Lung (tissue), 12 donors: ENCODE results near the gene TTC21B. TPM values are rescaled to one million over a fixed set of nuclear protein-coding genes. Genes with fewer than 3 reads are reported as not detected.

Source experiments
- ATAC-seq: fragments of 200-7000 bp; cut with Tn5 transposase; one replicate; pipeline ENCODE4 v1.9.1; 2020; ENCODE audit warnings: moderate number of reproducible peaks; ENCODE audit not compliant: insufficient read depth, low FRiP score
- DNase-seq, 3 donors: peaks; one replicate each; pipeline ENCODE4 v3.0.0-alpha.2; 2013 to 2017
- H3K27ac ChIP-seq, 2 donors: one replicate each; pipeline ENCODE4 v1.5.1; 2013; ENCODE audit warnings: mild to moderate bottlenecking in 2 of 2, moderate library complexity in 2 of 2, control low read depth in 1 of 2, inconsistent platforms in 1 of 2, low read depth in 1 of 2, low read length in 1 of 2
- H3K27me3 ChIP-seq, 3 donors: one replicate each; pipeline ENCODE4 v1.5.1; 2013; ENCODE audit warnings: low read length in 2 of 3; ENCODE audit not compliant: control insufficient read depth in 3 of 3, insufficient read depth in 3 of 3
- H3K36me3 ChIP-seq, 4 donors: one replicate each; pipeline ENCODE4 v1.5.1; 2013; ENCODE audit warnings: low read length in 4 of 4, mild to moderate bottlenecking in 1 of 4, moderate library complexity in 1 of 4; ENCODE audit not compliant: control insufficient read depth in 4 of 4, insufficient read depth in 4 of 4
- H3K4me1 ChIP-seq, 5 donors: one replicate each; pipeline ENCODE4 v1.5.1; 2013; ENCODE audit warnings: low read length in 5 of 5, mild to moderate bottlenecking in 2 of 5, moderate library complexity in 1 of 5; ENCODE audit not compliant: control insufficient read depth in 5 of 5, insufficient read depth in 5 of 5
- H3K4me3 ChIP-seq: one replicate; pipeline ENCODE4 v1.5.1; 2013; ENCODE audit warnings: mild to moderate bottlenecking, control low read depth, moderate library complexity
- H3K9ac ChIP-seq, 2 donors: one replicate each; pipeline ENCODE4 v1.5.1; 2013; ENCODE audit warnings: low read length in 2 of 2, control low read depth in 1 of 2; ENCODE audit not compliant: insufficient read depth in 1 of 2
- H3K9me3 ChIP-seq, 4 donors: one replicate each; pipeline ENCODE4 v1.5.1; 2013; ENCODE audit warnings: low read length in 3 of 4, mild to moderate bottlenecking in 1 of 4, moderate library complexity in 1 of 4; ENCODE audit not compliant: control insufficient read depth in 4 of 4, insufficient read depth in 3 of 4
- CTCF ChIP-seq: IDR thresholded peaks from 2 replicates; pipeline ENCODE4 v1.5.1; 2012; ENCODE audit warnings: mild to moderate bottlenecking; ENCODE audit errors: control extremely low read depth, extremely low read depth
- WGBS, 2 donors: extraction: QIAGEN DNeasy Blood & Tissue Kit; methylation state at CpG; one replicate each; pipeline ENCODE4 v1.1.7; 2013; 5-methylcytosine and 5-hydroxymethylcytosine counted together
- polyA plus RNA-seq, 2 donors: library from polyadenylated mRNA; stranded (reverse); fragments of 200-250 nt; gene quantifications; one replicate each; pipeline ENCODE4 v1.2.1, GENCODE V29; 2013
- total RNA-seq, 2 donors: library from RNA; depleted of rRNA in 1 of 2; stranded (reverse); fragments of >200 nt in 1 of 2; gene quantifications; one replicate each; pipeline ENCODE4 v1.2.1, GENCODE V29; 2014 to 2021
- donor health status: control.
- donor health status: control.
- donor health status: Bipolar disorder and iron deficiency.
- donor health status: healthy.
- donor health status: DM: yes; HTN: yes; CAD: no.

TTC21B gene
- total and polyA plus RNA-seq, 4 donors = 5.0 to 146 (median 15.0) TPM

- ATAC-seq = no peak
Observed at GRCh38 chr2:165886487-165887146, 67.0 kb downstream of the TTC21B start.

DNA sequence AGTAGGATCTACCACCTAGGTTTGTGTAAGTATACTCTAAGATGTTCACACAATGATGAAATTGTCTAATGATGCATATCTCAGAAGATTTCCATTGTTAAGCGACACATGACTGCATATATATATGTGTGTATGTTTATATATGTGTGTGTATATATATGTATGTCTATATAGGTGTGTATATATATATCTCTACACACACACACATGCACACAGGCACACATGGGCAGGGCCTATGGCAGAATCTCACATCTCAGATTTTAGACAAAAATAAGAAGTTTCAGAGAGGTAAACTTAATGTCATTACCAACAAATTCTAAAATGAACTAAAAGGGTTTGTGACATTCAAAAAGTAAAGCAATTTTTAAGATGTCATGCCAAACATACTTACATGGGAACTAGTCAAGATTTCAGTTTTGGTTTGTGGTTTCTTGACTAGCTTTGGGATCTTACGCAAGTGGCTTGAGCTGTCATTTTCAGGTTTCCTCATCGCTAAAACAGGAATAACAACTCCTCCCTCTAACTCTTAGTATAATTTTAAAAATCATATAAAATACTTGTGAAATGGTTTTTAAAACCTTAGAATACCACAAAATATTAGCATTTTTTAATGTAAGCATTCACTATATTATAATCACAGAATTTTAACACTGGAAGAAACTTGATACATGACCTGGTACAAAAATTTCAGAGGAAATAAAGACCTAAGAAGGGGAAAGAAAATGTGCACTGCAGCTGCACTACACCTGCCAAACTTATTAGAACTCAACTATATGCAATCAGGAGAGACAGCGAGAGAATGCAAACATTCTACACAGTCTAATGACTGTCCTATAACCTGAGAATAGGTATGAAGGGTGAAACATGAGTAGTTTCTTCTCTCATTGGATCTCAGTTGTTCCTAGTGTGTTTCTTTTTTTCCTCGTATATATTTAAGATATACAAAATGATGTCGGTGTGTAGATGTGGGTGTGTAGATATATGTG lies 75.7 kb downstream of the TTC21B start:
- no peaks in the 10 kb centered on the region for H3K4me1 ChIP-seq
- H3K4me3 ChIP-seq = no peak overlapping the region
- H3K9ac ChIP-seq = no peak overlapping the region
- no peaks in the 10 kb centered on the region for H3K9me3 ChIP-seq
- WGBS, 2 donors = 64 to 79% methylated on average over 6 of the region's 6 CpGs
- no peaks in the 10 kb centered on the region for H3K27me3 ChIP-seq
- ATAC-seq (no peak), DNase-seq (no peak)
- no peak overlapping the region for H3K27ac ChIP-seq
- peaks cover 4 to 38% (median 11%) of the 10 kb centered on the region in 4 donors for H3K36me3 ChIP-seq
- TF ChIP-seq CTCF = no peak

More at GRCh38 chr2:165886487-165887146, 67.0 kb downstream of the TTC21B start:
- Histone ChIP-seq H3K36me3 (peaks cover 2 to 39% (median 20%) of the 10 kb centered on the region in 4 donors), H3K9ac (no peak overlapping the region), H3K4me1 (peaks cover 0 to 6% (median 5%) of the 10 kb centered on the region in 5 donors), H3K27ac (no peak overlapping the region), H3K4me3 (no peak overlapping the region), H3K27me3 (no peaks in the 10 kb centered on the region), H3K9me3 (no peaks in the 10 kb centered on the region)
- DNase-seq = peak in 1 of 3 donors; percentile 34
- no peak for TF ChIP-seq CTCF
- 86 to 92% methylated on average over 3 of the region's 3 CpGs for WGBS, 2 donors

DNA sequence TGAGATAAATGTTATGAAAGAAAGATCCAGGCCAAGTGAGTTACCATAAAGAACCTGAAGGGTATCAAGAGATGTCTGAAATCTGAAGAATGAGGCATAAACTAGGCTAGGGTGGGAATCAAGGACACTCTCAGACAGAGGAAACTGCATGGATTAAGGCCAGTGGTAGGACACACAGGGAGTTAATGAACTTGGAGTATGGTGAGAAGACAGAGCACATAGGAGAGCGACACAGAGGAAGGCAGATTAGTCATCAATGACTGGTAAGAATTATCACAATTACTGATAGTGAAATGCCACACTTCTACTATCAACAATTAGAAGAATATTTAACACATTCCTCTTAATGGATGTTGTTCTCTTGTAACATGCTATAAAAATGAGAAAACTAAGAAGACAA lies 76.9 kb downstream of the TTC21B start:
- Histone ChIP-seq H3K4me1 (no peaks in the 10 kb centered on the region), H3K4me3 (no peak overlapping the region), H3K36me3 (peaks cover 4 to 38% (median 13%) of the 10 kb centered on the region in 4 donors), H3K9ac (no peak overlapping the region), H3K27ac (no peak overlapping the region), H3K9me3 (no peaks in the 10 kb centered on the region), H3K27me3 (no peaks in the 10 kb centered on the region)
- 35 to 54% methylated on average over 1 of the region's 1 CpG for WGBS, 2 donors
- no peak for DNase-seq
- no peak for TF ChIP-seq CTCF
- ATAC-seq = no peak
